Mucosa of descending colon (tissue), 3 donors: ENCODE data around the gene CDRT4. TPM values are rescaled to one million over a fixed set of nuclear protein-coding genes. Genes with fewer than 3 reads are reported as not detected.

ENCODE experiments used
- ATAC-seq: fragments of 200-7000 bp; cut with Tn5 transposase; one replicate; pipeline ENCODE4 v1.9.1; 2020; ENCODE audit warnings: mild to moderate bottlenecking, moderate library complexity
- DNase-seq, 3 donors: peaks; one replicate each; pipeline ENCODE4 v3.0.0-alpha.2; 2020
- H3K36me3 ChIP-seq: fragments of 200-600 bp; one replicate; pipeline ENCODE4 v1.8.0; 2021; ENCODE audit warnings: low read depth, mild to moderate bottlenecking
- H3K4me1 ChIP-seq: fragments of 200-600 bp; one replicate; pipeline ENCODE4 v1.8.0; 2021; ENCODE audit warnings: low read depth, mild to moderate bottlenecking
- H3K4me3 ChIP-seq: fragments of 200-600 bp; one replicate; pipeline ENCODE4 v1.8.0; 2021; ENCODE audit warnings: mild to moderate bottlenecking
- H3K9me3 ChIP-seq: fragments of 200-600 bp; one replicate; pipeline ENCODE4 v1.8.0; 2021; ENCODE audit warnings: mild to moderate bottlenecking
- intact Hi-C, 2 donors: fragments of 100-400 bp; cut with DNase I in 1 of 2; cut with micrococcal nuclease in 1 of 2; formaldehyde crosslinking; loops; one replicate each; pipeline versions ENCODE4 v1.11.0 to v1.11.1; 2022; cut with DNase I, micrococcal nuclease
- total RNA-seq, 3 donors: library from RNA; stranded (reverse); fragmentation: NEBNext Ultra II Directional in 2 of 3; extraction: Animal tissue kit (Norgen Biotek cat#: 25700) in 2 of 3; gene quantifications; one replicate each; pipeline versions ENCODE4 v1.2.1 to v1.2.4, GENCODE V29; 2021 to 2023
- TF ChIP-seq, protein P1 (sequence below): fragments of 200-600 bp; IDR thresholded peaks from one replicate; pipeline ENCODE4 v1.8.0; 2022; ENCODE audit warnings: antibody characterized with exemption, mild to moderate bottlenecking
- donor health status: DM: no; HTN: no; CAD: no; lungs with moderate emphysema.
- donor health status: DM: no; HTN: no; CAD: no.
- donor health status: DM: no; HTN: yes; CAD: no.

CDRT4 gene
- total RNA-seq, 3 donors from 2014 or later: 4.8 to 17.5 (median 5.7) TPM

DNA sequence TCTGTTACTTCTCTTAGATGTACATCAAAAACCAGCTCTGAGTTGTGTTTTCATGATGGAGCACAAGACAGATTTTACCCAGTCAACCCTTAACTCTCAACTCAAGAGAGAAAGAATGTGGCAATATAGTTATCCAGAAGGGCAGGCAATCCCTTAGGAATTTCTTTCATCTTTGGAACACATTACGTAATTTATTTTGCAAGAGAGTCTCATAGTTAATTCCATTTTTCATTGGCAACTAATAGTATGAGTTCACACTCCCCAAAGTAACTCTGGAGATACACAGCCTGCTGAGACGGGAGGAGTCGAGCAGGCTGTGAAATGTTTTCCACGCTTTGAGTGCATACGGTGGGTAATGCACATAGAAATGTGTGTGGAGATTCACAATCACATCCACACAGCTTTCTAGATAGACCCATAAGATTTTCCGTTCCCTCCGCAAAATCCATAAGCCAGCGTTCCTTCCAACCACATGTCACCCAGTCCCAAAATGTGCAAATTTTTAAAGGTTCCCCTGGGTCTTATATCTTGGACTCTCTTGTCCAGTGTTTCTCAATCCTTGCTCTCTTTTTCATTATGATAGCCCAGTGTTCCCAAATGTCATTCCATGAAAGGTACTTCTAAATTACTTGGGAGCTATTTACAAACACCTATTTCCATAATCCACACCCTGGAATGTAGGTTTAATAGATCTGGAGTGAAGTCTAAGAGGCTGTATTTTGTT lies 8.4 kb upstream of the CDRT4 start:
- intact Hi-C loops: no loop called here
- Histone ChIP-seq H3K4me3 (no peak overlapping the region), H3K36me3 (no peaks in the 10 kb centered on the region), H3K4me1 (peaks cover 13% of the 10 kb centered on the region), H3K9me3 (no peaks in the 10 kb centered on the region)
- DNase-seq (no peak), ATAC-seq (no peak)
- TF ChIP-seq, protein P1, sequence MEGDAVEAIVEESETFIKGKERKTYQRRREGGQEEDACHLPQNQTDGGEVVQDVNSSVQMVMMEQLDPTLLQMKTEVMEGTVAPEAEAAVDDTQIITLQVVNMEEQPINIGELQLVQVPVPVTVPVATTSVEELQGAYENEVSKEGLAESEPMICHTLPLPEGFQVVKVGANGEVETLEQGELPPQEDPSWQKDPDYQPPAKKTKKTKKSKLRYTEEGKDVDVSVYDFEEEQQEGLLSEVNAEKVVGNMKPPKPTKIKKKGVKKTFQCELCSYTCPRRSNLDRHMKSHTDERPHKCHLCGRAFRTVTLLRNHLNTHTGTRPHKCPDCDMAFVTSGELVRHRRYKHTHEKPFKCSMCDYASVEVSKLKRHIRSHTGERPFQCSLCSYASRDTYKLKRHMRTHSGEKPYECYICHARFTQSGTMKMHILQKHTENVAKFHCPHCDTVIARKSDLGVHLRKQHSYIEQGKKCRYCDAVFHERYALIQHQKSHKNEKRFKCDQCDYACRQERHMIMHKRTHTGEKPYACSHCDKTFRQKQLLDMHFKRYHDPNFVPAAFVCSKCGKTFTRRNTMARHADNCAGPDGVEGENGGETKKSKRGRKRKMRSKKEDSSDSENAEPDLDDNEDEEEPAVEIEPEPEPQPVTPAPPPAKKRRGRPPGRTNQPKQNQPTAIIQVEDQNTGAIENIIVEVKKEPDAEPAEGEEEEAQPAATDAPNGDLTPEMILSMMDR: no peak

GRCh38 chr17:15472891-15473290 lies 5.5 kb upstream of the CDRT4 start:
- Histone ChIP-seq H3K36me3 (no peaks in the 10 kb centered on the region), H3K9me3 (no peaks in the 10 kb centered on the region), H3K4me1 (peaks cover 22% of the 10 kb centered on the region), H3K4me3 (no peak overlapping the region)
- TF ChIP-seq, protein P1: no peak
- intact Hi-C loops: no loop called here
- no peak for ATAC-seq
- DNase-seq: no peak

DNA sequence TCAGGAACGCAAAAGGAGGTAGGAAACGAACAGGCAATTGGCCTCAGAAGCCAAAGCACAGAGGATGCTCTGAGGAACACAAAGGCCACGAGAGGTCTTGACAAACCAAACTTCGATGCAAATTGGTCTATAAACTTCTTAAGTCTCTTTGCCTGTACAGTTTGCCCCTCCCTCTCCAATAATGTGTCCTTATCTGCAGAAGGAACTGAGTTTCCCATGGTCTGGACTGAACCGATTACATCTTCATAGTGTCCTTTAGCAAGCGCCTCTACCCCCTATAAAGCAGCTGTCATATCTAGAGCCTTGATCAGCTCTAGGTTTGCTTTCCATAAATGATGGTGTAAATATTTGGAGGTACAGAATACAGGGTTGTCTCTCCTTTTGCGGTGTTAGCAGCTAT lies 3.1 kb upstream of the CDRT4 start:
- H3K4me1 ChIP-seq: peaks cover 25% of the 10 kb centered on the region
- H3K4me3 ChIP-seq: no peak overlapping the region
- H3K36me3 ChIP-seq: no peaks in the 10 kb centered on the region
- DNase-seq: no peak
- intact Hi-C loops: no loop called here
- H3K9me3 ChIP-seq: no peaks in the 10 kb centered on the region
- ATAC-seq: peak; percentile 72
- TF ChIP-seq, protein P1: no peak

DNA sequence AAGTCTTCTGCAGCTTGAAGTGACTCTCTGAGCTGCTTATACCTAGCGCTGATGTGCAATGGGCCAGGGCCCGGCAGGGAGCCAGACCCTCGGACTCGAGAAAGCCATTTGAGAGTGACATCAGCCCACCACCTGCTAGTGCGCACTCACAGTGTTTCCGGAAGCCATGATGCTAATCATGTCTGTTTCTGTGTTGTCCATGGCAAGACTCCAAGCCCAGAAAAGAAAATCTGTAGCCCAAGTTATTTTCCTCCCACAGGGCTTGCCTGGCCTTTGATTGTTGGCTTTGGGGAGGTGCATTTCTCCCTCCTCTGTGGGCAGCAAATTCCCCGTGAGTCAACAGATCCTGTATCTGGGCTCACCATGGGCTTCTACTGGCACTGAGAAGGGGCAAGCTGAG lies 1.8 kb upstream of the CDRT4 start:
- no peak for ATAC-seq
- DNase-seq: no peak
- TF ChIP-seq, protein P1: no peak

DNA sequence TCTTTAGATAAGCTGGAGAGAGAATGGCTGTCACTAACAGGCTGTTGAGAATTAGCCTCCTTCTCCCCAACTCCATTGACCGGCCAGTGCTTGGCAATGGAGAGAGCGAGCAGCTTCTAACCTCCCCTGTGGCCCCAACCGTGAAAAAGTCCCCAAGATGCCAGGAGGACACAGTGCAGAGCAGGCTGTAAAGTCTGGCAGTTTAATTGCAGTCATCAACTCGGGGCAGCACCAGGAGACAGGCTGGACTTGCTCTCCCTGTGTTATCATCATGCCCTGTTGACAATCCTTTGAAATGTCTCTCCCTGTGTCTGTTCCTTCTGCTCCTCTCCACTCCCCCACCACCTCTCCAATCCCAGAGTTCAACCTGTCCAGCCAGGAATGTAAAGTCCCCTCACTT lies 705 bp upstream of the CDRT4 start:
- Histone ChIP-seq H3K4me1 (peaks cover 15% of the 10 kb centered on the region), H3K4me3 (no peak overlapping the region), H3K36me3 (no peaks in the 10 kb centered on the region), H3K9me3 (no peaks in the 10 kb centered on the region)
- ATAC-seq (peak; percentile 83), DNase-seq (peak in 2 of 3 donors; percentile 45 to 61)
- TF ChIP-seq, protein P1: no peak
- intact Hi-C loops: no loop called here

More for the DNA sequence above, 1.8 kb upstream of the CDRT4 start:
- H3K36me3 ChIP-seq: no peaks in the 10 kb centered on the region
- H3K4me3 ChIP-seq: no peak overlapping the region
- peaks cover 25% of the 10 kb centered on the region for H3K4me1 ChIP-seq
- H3K9me3 ChIP-seq: no peaks in the 10 kb centered on the region
- intact Hi-C loops: no loop called here
